ENCODE data around the gene ZNF69. TPM values are rescaled to one million over a fixed set of nuclear protein-coding genes. Genes with fewer than 3 reads are reported as not detected.
"Not testable (repeated sequence)": the region's sequence is repeated elsewhere in the genome, so short reads cannot be mapped to it uniquely, and the experiment has no call there.

The ZNF69 gene
- total and polyA plus RNA-seq, 2 experiments from 2014 or later: 13.8 to 51.7 TPM

DNA sequence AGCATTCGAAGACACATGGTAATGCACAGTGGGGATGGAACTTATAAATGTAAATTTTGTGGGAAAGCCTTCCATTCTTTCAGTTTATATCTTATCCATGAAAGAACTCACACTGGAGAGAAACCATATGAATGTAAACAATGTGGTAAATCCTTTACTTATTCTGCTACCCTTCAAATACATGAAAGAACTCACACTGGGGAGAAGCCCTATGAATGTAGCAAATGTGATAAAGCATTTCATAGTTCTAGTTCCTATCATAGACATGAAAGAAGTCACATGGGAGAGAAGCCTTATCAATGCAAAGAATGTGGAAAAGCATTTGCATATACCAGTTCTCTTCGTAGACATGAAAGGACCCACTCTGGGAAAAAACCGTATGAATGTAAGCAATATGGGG, 61.1 kb downstream of the ZNF69 start:
- H3K36me3 ChIP-seq (replicated peaks; ENCODE audit: insufficient read depth, low read depth): peaks cover 30% of the 10 kb centered on the region
- no peak overlapping the region for H3K4me2 ChIP-seq
- no peak overlapping the region for H3K4me3 ChIP-seq
- no peak overlapping the region for H2AFZ ChIP-seq
- no peaks in the 10 kb centered on the region for H3K27me3 ChIP-seq
- no peaks in the 10 kb centered on the region for H4K20me1 ChIP-seq (ENCODE audit: insufficient read depth, poor library complexity, severe bottlenecking)
- no peak for DNase-seq (ENCODE audit: low spot score)
- H3K79me2 ChIP-seq: peaks cover 7% of the 10 kb centered on the region
- no peaks in the 10 kb centered on the region for H3K9me2 ChIP-seq (replicated peaks; ENCODE audit: insufficient read depth)
- H3K9me3 ChIP-seq (ENCODE audit: low read depth): peaks cover 76% of the 10 kb centered on the region
- H3K4me1 ChIP-seq (ENCODE audit: insufficient read depth): no peaks in the 10 kb centered on the region
- 97% methylated on average over 3 of the region's 3 CpGs for WGBS (ENCODE audit: low lambda C conversion rate, missing lambda C conversion rate)
- no peak overlapping the region for H3K27ac ChIP-seq
- TF ChIP-seq EZH2phosphoT487 (IDR thresholded peaks at IDR 0.05; ENCODE audit: low read depth, severe bottlenecking, unreplicated experiment) (no peak), EZH2 (IDR thresholded peaks at IDR 0.05; ENCODE audit: borderline replicate concordance) (no peak)
- TF ChIP-seq, protein P1, sequence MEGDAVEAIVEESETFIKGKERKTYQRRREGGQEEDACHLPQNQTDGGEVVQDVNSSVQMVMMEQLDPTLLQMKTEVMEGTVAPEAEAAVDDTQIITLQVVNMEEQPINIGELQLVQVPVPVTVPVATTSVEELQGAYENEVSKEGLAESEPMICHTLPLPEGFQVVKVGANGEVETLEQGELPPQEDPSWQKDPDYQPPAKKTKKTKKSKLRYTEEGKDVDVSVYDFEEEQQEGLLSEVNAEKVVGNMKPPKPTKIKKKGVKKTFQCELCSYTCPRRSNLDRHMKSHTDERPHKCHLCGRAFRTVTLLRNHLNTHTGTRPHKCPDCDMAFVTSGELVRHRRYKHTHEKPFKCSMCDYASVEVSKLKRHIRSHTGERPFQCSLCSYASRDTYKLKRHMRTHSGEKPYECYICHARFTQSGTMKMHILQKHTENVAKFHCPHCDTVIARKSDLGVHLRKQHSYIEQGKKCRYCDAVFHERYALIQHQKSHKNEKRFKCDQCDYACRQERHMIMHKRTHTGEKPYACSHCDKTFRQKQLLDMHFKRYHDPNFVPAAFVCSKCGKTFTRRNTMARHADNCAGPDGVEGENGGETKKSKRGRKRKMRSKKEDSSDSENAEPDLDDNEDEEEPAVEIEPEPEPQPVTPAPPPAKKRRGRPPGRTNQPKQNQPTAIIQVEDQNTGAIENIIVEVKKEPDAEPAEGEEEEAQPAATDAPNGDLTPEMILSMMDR (IDR thresholded peaks at IDR 0.05; ENCODE audit: poor library complexity): no peak

GRCh38 chr19:11949201-11949600, 61.6 kb downstream of the ZNF69 start:
- WGBS (ENCODE audit: low lambda C conversion rate, missing lambda C conversion rate): 98% methylated on average over 4 of the region's 4 CpGs
- Histone ChIP-seq H3K4me3 (no peak overlapping the region), H3K4me2 (no peak overlapping the region), H4K20me1 (ENCODE audit: insufficient read depth, poor library complexity, severe bottlenecking) (no peaks in the 10 kb centered on the region), H3K27ac (no peak overlapping the region), H3K9me3 (ENCODE audit: low read depth) (peaks cover 77% of the 10 kb centered on the region), H3K79me2 (peaks cover 1% of the 10 kb centered on the region), H3K27me3 (no peaks in the 10 kb centered on the region), H3K4me1 (ENCODE audit: insufficient read depth) (no peaks in the 10 kb centered on the region), H3K9me2 (replicated peaks; ENCODE audit: insufficient read depth) (no peaks in the 10 kb centered on the region), H2AFZ (no peak overlapping the region), H3K36me3 (replicated peaks; ENCODE audit: insufficient read depth, low read depth) (peaks cover 30% of the 10 kb centered on the region)
- DNase-seq (ENCODE audit: low spot score): no peak
- TF ChIP-seq, protein P1 (IDR thresholded peaks at IDR 0.05; ENCODE audit: poor library complexity): no peak
- TF ChIP-seq EZH2phosphoT487 (IDR thresholded peaks at IDR 0.05; ENCODE audit: low read depth, severe bottlenecking, unreplicated experiment): no peak

DNA sequence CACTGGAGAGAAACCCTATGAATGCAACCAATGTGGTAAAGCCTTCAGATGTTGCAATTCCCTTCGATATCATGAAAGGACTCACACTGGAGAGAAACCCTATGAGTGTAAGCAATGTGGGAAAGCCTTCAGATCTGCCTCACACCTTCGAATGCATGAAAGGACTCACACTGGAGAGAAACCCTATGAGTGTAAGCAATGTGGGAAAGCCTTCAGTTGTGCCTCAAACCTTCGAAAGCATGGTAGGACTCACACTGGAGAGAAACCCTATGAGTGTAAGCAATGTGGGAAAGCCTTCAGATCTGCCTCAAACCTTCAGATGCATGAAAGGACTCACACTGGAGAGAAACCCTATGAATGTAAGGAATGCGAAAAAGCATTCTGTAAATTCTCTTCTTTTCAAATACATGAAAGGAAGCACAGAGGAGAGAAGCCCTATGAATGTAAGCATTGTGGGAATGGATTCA, 62.1 kb downstream of the ZNF69 start:
- H3K79me2 ChIP-seq, H3K27me3 ChIP-seq: not testable (repeated sequence)

GRCh38 chr19:11950312-11950711, 62.7 kb downstream of the ZNF69 start:
- H3K9me2 ChIP-seq (replicated peaks; ENCODE audit: insufficient read depth): no peaks in the 10 kb centered on the region
- no peak overlapping the region for H2AFZ ChIP-seq
- DNase-seq (ENCODE audit: low spot score): no peak
- no peak overlapping the region for H3K4me2 ChIP-seq
- peak overlapping the region; percentile 36 for H3K4me3 ChIP-seq
- no peak for TF ChIP-seq EZH2phosphoT487 (IDR thresholded peaks at IDR 0.05; ENCODE audit: low read depth, severe bottlenecking, unreplicated experiment)
- WGBS (ENCODE audit: low lambda C conversion rate, missing lambda C conversion rate): over 99% methylated on average over 5 of the region's 5 CpGs
- H3K79me2 ChIP-seq: no peaks in the 10 kb centered on the region
- no peaks in the 10 kb centered on the region for H3K4me1 ChIP-seq (ENCODE audit: insufficient read depth)
- no peaks in the 10 kb centered on the region for H4K20me1 ChIP-seq (ENCODE audit: insufficient read depth, poor library complexity, severe bottlenecking)
- peaks cover 30% of the 10 kb centered on the region for H3K36me3 ChIP-seq (replicated peaks; ENCODE audit: insufficient read depth, low read depth)
- H3K27ac ChIP-seq: no peak overlapping the region
- peaks cover 71% of the 10 kb centered on the region for H3K9me3 ChIP-seq (ENCODE audit: low read depth)
- H3K27me3 ChIP-seq: no peaks in the 10 kb centered on the region

More for the DNA sequence above, 62.1 kb downstream of the ZNF69 start:
- not testable (repeated sequence) for H3K4me1 ChIP-seq (ENCODE audit: insufficient read depth); DNase-seq (ENCODE audit: low spot score); H3K9me2 ChIP-seq (replicated peaks; ENCODE audit: insufficient read depth); H3K4me2 ChIP-seq; H2AFZ ChIP-seq; H4K20me1 ChIP-seq (ENCODE audit: insufficient read depth, poor library complexity, severe bottlenecking); H3K27ac ChIP-seq
- Histone ChIP-seq H3K4me3 (peak overlapping the region; percentile 36), H3K9me3 (ENCODE audit: low read depth) (peaks cover 74% of the 10 kb centered on the region), H3K36me3 (replicated peaks; ENCODE audit: insufficient read depth, low read depth) (peaks cover 30% of the 10 kb centered on the region)
- WGBS (ENCODE audit: low lambda C conversion rate, missing lambda C conversion rate): 95% methylated on average over 4 of the region's 4 CpGs

Other genes starting within 250 kb of the ZNF69 start
- gene ZNF823, start 148.8 kb upstream of the ZNF69 start, total RNA-seq: 10.4 and 13.9 TPM in 2 replicates
- gene ZNF823, start 148.8 kb upstream of the ZNF69 start, polyA plus RNA-seq: 3.4 and 3.8 TPM in 2 replicates
- gene ZNF441, start 120.8 kb upstream of the ZNF69 start, total RNA-seq: 6.2 and 6.7 TPM in 2 replicates
- 2.9 and 6.4 TPM in 2 replicates for gene ZNF441, start 120.8 kb upstream of the ZNF69 start, polyA plus RNA-seq
- 2.9 and 4.8 TPM in 2 replicates for gene ZNF491, start 89.3 kb upstream of the ZNF69 start, total RNA-seq
- gene ZNF491, start 89.3 kb upstream of the ZNF69 start, polyA plus RNA-seq: 0.95 and 2.0 TPM in 2 replicates
- 13.6 and 17.0 TPM in 2 replicates for gene ZNF440, start 73.5 kb upstream of the ZNF69 start, total RNA-seq
- gene ZNF440, start 73.5 kb upstream of the ZNF69 start, polyA plus RNA-seq: 1.9 and 3.0 TPM in 2 replicates
- gene ZNF439, start 39.1 kb upstream of the ZNF69 start, total RNA-seq: 3.8 and 4.6 TPM in 2 replicates
- 2.3 and 2.6 TPM in 2 replicates for gene ZNF439, start 39.1 kb upstream of the ZNF69 start, polyA plus RNA-seq
- gene ZNF700, start 37.3 kb downstream of the ZNF69 start, total RNA-seq: 7.5 and 11.7 TPM in 2 replicates
- 3.6 and 5.6 TPM in 2 replicates for gene ZNF700, start 37.3 kb downstream of the ZNF69 start, polyA plus RNA-seq
- 1.7 and 3.0 TPM in 2 replicates for gene ZNF763, start 77.3 kb downstream of the ZNF69 start, total RNA-seq
- 1.2 and 2.8 TPM in 2 replicates for gene ZNF763, start 77.3 kb downstream of the ZNF69 start, polyA plus RNA-seq
- gene ZNF433, start 147.9 kb downstream of the ZNF69 start, total RNA-seq: 6.1 and 8.1 TPM in 2 replicates
- gene ZNF433, start 147.9 kb downstream of the ZNF69 start, polyA plus RNA-seq: 5.6 and 9.0 TPM in 2 replicates
- gene ZNF878, start 165.2 kb downstream of the ZNF69 start, total RNA-seq: 0.32 and 0.77 TPM in 2 replicates
- 0.91 TPM in 1 of 2 replicates, not detected in the other for gene ZNF878, start 165.2 kb downstream of the ZNF69 start, polyA plus RNA-seq
- gene ZNF844, start 176.9 kb downstream of the ZNF69 start, total RNA-seq: 11.2 and 13.8 TPM in 2 replicates
- gene ZNF844, start 176.9 kb downstream of the ZNF69 start, polyA plus RNA-seq: 3.0 and 4.1 TPM in 2 replicates

Measured in hepatocyte (in vitro differentiated cells).